Measurements from ENCODE around the gene ALKBH4.
"Not testable (repeated sequence)": the region's sequence is repeated elsewhere in the genome, so short reads cannot be mapped to it uniquely, and the experiment has no call there.

The ALKBH4 gene

GRCh38 chr7:102479982-102480637 is 15.4 kb upstream of the ALKBH4 start:
- not testable (repeated sequence) for H3K27ac ChIP-seq
- peak; percentile 91 for TF ChIP-seq CTCF (IDR thresholded peaks at IDR 0.05)

- not testable (repeated sequence) for H3K27ac ChIP-seq
Observed at GRCh38 chr7:102479209-102479584, 14.5 kb upstream of the ALKBH4 start.

DNA sequence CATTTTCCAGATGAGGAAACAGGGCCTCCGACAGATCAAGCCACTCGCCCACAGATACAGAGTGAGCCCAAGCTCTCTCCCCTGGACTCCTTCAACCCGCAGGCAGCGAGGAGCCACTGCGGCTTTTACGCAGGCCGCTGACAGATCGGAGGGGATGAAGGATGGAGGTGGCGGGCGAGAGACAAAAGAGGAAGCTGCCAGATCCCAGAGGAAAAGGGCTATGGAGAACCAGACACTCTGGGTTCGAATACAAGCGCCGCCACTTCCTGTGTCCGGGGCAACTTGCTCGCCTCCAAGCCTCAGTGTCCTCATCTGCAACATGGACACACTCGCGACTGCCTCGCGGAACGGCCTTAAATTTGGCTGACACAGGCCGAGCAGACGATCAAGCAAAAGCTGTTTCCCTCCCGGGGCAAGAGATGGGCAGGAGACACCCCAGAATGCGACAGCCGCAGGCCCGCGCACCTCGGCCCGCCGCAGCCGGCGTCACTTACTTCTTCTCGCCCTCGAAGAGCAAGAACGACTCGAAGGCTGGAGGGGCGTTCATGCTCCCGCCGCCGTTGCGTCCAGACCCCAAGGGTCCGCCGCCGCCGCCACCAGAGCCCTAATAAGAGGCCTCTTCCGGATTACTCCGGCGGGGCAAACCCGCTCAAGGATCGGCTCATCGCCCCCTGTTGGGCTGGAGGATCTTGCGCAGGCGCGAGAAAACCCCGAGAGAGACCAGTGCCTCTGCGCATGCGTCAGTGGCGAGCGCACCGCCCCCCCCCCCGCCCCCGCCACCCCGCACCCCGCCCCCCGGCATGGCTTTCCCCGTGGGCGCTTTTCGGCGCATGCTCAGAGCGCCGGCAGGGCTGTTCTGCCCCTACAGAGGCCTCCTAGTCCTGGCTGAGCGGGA is 13.9 kb upstream of the ALKBH4 start, which contains the start of gene POLR2J:
TSS of gene POLR2J (minus strand) at position 609 of the 895 bp plus-strand sequence. CDS start at position 547, 62 bp downstream.
- not testable (repeated sequence) for H3K27ac ChIP-seq

- H3K27ac ChIP-seq = not testable (repeated sequence)
Observed at GRCh38 chr7:102474736-102475435, 10.2 kb upstream of the ALKBH4 start.

DNA sequence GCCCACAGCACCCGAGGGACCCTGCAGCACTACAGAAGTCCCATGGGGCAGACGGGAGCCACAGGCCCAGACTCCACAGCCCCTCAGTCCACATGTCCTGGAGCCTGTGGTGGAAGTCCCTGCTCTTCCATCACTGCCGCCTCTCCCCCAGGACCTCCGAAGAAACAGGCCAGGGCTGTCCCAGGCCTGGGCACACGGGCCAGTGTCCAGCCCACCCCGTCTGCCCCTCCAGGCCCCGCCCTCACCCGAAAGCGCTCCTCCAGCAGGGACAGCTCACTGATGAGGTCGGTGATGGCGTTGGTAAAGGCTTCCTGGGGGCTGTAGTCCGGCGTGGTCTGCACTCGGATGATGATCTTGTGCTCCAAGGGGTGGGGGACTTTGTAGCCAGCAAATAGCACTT is 9.5 kb upstream of the ALKBH4 start:
- not testable (repeated sequence) for H3K27ac ChIP-seq

GRCh38 chr7:102473271-102473991 is 8.8 kb upstream of the ALKBH4 start:
- H3K27ac ChIP-seq = 0 out of 2 replicates have a peak overlapping the region, but pooled peaks have one; percentile 10
- TF ChIP-seq ZFX (IDR thresholded peaks at IDR 0.05; ENCODE audit: borderline replicate concordance) = no peak
- TF ChIP-seq CTCF (IDR thresholded peaks at IDR 0.05) = no peak

GRCh38 chr7:102472126-102473041 is 7.7 kb upstream of the ALKBH4 start:
- 0 out of 2 replicates have a peak overlapping the region, but pooled peaks have one; percentile 22 for H3K27ac ChIP-seq
- TF ChIP-seq CTCF (IDR thresholded peaks at IDR 0.05) (no peak), ZFX (IDR thresholded peaks at IDR 0.05; ENCODE audit: borderline replicate concordance) (no peak)

- H3K27ac ChIP-seq = 0 out of 2 replicates have a peak overlapping the region, but pooled peaks have one; percentile 22
- TF ChIP-seq ZFX (IDR thresholded peaks at IDR 0.05; ENCODE audit: borderline replicate concordance) (no peak), CTCF (IDR thresholded peaks at IDR 0.05) (no peak)
Observed at GRCh38 chr7:102471791-102472125, 7.1 kb upstream of the ALKBH4 start.

All from 22Rv1 (cell line).